Liver (tissue), 3 donors: ENCODE measurements around the gene KRT222.

ENCODE experiments used
- GABPA ChIP-seq, 2 donors: IDR thresholded peaks in 1 of 2; conservative IDR thresholded peaks in 1 of 2; 2 replicates each; pipeline ENCODE4 v1.6.1; 2016; ENCODE audit warnings: antibody characterized with exemption in 2 of 2, mild to moderate bottlenecking in 1 of 2, moderate library complexity in 1 of 2
- RXRA ChIP-seq, 2 donors: IDR thresholded peaks; 2 replicates each; pipeline ENCODE4 v1.6.1; 2017 to 2018; ENCODE audit warnings: antibody characterized with exemption in 2 of 2, mild to moderate bottlenecking in 1 of 2
- SP1 ChIP-seq: IDR thresholded peaks from 2 replicates; pipeline ENCODE4 v1.6.1; 2018; ENCODE audit warnings: antibody characterized with exemption, mild to moderate bottlenecking
- TAF1 ChIP-seq: conservative IDR thresholded peaks from 2 replicates; pipeline ENCODE4 v1.6.1; 2016; ENCODE audit warnings: antibody characterized with exemption, mild to moderate bottlenecking
- TF ChIP-seq, protein P1 (sequence below): fragments of 150-350 bp; IDR thresholded peaks from 2 replicates; pipeline ENCODE4 v1.5.1; 2017; ENCODE audit warnings: improper control_type of control experiment, low read depth, low read length; ENCODE audit not compliant: missing input control
- TF ChIP-seq, protein P2 (sequence below): IDR thresholded peaks from 2 replicates; pipeline ENCODE4 v1.6.1; 2016; ENCODE audit warnings: antibody characterized with exemption, mild to moderate bottlenecking
- TF ChIP-seq, protein P3 (sequence below): IDR thresholded peaks from 2 replicates; pipeline ENCODE4 v1.6.1; 2016; ENCODE audit warnings: antibody characterized with exemption
- donor health status: healthy.
- donor health status: healthy.

DNA sequence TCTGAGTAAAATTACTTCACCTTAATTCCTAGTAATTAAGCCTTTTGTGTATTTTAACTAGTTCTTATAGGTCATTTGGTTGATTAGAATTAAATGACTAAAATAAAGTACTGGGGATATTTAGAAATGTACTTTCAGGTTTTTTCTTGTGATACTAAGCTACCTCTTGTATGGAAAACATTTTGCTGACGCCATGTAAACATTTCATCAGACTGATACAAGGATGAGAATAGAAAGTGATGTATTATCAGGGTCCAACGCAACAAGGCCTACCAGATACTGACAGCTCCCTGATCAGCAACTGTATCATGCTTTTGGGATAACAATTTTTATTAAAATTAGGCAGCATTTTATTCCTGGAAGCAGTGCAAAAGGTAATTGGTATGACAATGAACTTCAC lies 19.0 kb downstream of the KRT222 start:
- TF ChIP-seq GABPA (IDR thresholded peaks at IDR 0.05 in 1 of 2, conservative IDR thresholded peaks at IDR 0.05 in 1 of 2) (no peak), RXRA (IDR thresholded peaks at IDR 0.05) (no peak), TAF1 (no peak), SP1 (no peak)
- TF ChIP-seq, protein P1, sequence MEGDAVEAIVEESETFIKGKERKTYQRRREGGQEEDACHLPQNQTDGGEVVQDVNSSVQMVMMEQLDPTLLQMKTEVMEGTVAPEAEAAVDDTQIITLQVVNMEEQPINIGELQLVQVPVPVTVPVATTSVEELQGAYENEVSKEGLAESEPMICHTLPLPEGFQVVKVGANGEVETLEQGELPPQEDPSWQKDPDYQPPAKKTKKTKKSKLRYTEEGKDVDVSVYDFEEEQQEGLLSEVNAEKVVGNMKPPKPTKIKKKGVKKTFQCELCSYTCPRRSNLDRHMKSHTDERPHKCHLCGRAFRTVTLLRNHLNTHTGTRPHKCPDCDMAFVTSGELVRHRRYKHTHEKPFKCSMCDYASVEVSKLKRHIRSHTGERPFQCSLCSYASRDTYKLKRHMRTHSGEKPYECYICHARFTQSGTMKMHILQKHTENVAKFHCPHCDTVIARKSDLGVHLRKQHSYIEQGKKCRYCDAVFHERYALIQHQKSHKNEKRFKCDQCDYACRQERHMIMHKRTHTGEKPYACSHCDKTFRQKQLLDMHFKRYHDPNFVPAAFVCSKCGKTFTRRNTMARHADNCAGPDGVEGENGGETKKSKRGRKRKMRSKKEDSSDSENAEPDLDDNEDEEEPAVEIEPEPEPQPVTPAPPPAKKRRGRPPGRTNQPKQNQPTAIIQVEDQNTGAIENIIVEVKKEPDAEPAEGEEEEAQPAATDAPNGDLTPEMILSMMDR, result no peak
- TF ChIP-seq, protein P2, sequence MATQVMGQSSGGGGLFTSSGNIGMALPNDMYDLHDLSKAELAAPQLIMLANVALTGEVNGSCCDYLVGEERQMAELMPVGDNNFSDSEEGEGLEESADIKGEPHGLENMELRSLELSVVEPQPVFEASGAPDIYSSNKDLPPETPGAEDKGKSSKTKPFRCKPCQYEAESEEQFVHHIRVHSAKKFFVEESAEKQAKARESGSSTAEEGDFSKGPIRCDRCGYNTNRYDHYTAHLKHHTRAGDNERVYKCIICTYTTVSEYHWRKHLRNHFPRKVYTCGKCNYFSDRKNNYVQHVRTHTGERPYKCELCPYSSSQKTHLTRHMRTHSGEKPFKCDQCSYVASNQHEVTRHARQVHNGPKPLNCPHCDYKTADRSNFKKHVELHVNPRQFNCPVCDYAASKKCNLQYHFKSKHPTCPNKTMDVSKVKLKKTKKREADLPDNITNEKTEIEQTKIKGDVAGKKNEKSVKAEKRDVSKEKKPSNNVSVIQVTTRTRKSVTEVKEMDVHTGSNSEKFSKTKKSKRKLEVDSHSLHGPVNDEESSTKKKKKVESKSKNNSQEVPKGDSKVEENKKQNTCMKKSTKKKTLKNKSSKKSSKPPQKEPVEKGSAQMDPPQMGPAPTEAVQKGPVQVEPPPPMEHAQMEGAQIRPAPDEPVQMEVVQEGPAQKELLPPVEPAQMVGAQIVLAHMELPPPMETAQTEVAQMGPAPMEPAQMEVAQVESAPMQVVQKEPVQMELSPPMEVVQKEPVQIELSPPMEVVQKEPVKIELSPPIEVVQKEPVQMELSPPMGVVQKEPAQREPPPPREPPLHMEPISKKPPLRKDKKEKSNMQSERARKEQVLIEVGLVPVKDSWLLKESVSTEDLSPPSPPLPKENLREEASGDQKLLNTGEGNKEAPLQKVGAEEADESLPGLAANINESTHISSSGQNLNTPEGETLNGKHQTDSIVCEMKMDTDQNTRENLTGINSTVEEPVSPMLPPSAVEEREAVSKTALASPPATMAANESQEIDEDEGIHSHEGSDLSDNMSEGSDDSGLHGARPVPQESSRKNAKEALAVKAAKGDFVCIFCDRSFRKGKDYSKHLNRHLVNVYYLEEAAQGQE, result no peak
- TF ChIP-seq, protein P3, sequence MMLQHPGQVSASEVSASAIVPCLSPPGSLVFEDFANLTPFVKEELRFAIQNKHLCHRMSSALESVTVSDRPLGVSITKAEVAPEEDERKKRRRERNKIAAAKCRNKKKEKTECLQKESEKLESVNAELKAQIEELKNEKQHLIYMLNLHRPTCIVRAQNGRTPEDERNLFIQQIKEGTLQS, result no peak
